Mesenchymal stem cell (in vitro differentiated cells and primary cell): ENCODE data around the gene UPK1A.
"Not testable (repeated sequence)": the region's sequence is repeated elsewhere in the genome, so short reads cannot be mapped to it uniquely, and the experiment has no call there.

Source experiments
- DNase-seq: peaks from one replicate; pipeline ENCODE4 v3.0.0-alpha.2; 2013
- H2AFZ ChIP-seq: one replicate; pipeline ENCODE4 v1.6.1; 2013; ENCODE audit warnings: low read depth, mild to moderate bottlenecking, control low read depth, inconsistent platforms, low read length, moderate library complexity
- H2AK5ac ChIP-seq: 2 replicates; pipeline ENCODE4 v1.6.1; 2013; ENCODE audit warnings: low read length, moderate library complexity, mild to moderate bottlenecking, inconsistent platforms; ENCODE audit not compliant: severe bottlenecking
- H2BK120ac ChIP-seq: one replicate; pipeline ENCODE4 v1.6.1; 2013; ENCODE audit warnings: low read depth, mild to moderate bottlenecking, inconsistent platforms, low read length, moderate library complexity
- H2BK12ac ChIP-seq, 2 experiments: one replicate each; pipeline ENCODE4 v1.6.1; 2013; ENCODE audit warnings: inconsistent platforms in 2 of 2, low read length in 2 of 2, mild to moderate bottlenecking in 2 of 2, moderate library complexity in 2 of 2, control low read depth in 1 of 2
- H2BK15ac ChIP-seq: one replicate; pipeline ENCODE4 v1.6.1; 2013; ENCODE audit warnings: mild to moderate bottlenecking, low read depth, inconsistent platforms; ENCODE audit not compliant: poor library complexity, severe bottlenecking
- H2BK5ac ChIP-seq: 2 replicates; pipeline ENCODE4 v1.6.1; 2013; ENCODE audit warnings: low read depth, mild to moderate bottlenecking, low read length, control low read depth, inconsistent platforms; ENCODE audit not compliant: poor library complexity, severe bottlenecking
- H3K14ac ChIP-seq, 2 experiments: one replicate each; pipeline ENCODE4 v1.6.1; 2013; ENCODE audit warnings: inconsistent platforms in 2 of 2, low read length in 2 of 2, control low read depth in 1 of 2, mild to moderate bottlenecking in 1 of 2, moderate library complexity in 1 of 2
- H3K18ac ChIP-seq, 2 experiments: one replicate each; pipeline ENCODE4 v1.6.1; 2013; ENCODE audit warnings: inconsistent platforms in 2 of 2, low read length in 2 of 2, control low read depth in 1 of 2, low read depth in 1 of 2, mild to moderate bottlenecking in 1 of 2
- H3K23ac ChIP-seq, 2 experiments: one replicate each; pipeline ENCODE4 v1.6.1; 2013; ENCODE audit warnings: inconsistent platforms in 2 of 2, low read length in 2 of 2, mild to moderate bottlenecking in 2 of 2, moderate library complexity in 2 of 2, control low read depth in 1 of 2
- H3K27ac ChIP-seq: 2 replicates; pipeline ENCODE4 v1.5.1; 2013; ENCODE audit warnings: mild to moderate bottlenecking, moderate library complexity, low read length, control low read depth, inconsistent platforms; ENCODE audit not compliant: poor library complexity, severe bottlenecking
- H3K27me3 ChIP-seq, 2 experiments: 2 replicates each; pipeline versions ENCODE4 v1.6.1 to v1.7.0; 2013; ENCODE audit warnings: low read length in 2 of 2, mild to moderate bottlenecking in 2 of 2, moderate library complexity in 2 of 2, control low read depth in 1 of 2, inconsistent platforms in 1 of 2; ENCODE audit not compliant: control insufficient read depth in 1 of 2, insufficient read depth in 1 of 2
- H3K36me3 ChIP-seq, 2 experiments: 2 replicates each; pipeline versions ENCODE4 v1.6.1 to v1.7.0; 2013; ENCODE audit warnings: low read length in 2 of 2, control low read depth in 1 of 2, inconsistent platforms in 1 of 2, low read depth in 1 of 2, mild to moderate bottlenecking in 1 of 2; ENCODE audit not compliant: insufficient read depth in 2 of 2, control insufficient read depth in 1 of 2
- H3K4ac ChIP-seq, 2 experiments: one replicate each; pipeline ENCODE4 v1.6.1; 2013; ENCODE audit warnings: inconsistent platforms in 2 of 2, low read length in 2 of 2, mild to moderate bottlenecking in 2 of 2, moderate library complexity in 2 of 2, control low read depth in 1 of 2, low read depth in 1 of 2
- H3K4me1 ChIP-seq: 2 replicates; pipeline ENCODE4 v1.6.1; 2013; ENCODE audit warnings: low read depth, low read length, control low read depth; ENCODE audit not compliant: control insufficient read depth, insufficient read depth
- H3K4me2 ChIP-seq: 2 replicates; pipeline ENCODE4 v1.6.1; 2013; ENCODE audit warnings: low read length, mild to moderate bottlenecking, inconsistent platforms; ENCODE audit not compliant: poor library complexity, severe bottlenecking
- H3K4me3 ChIP-seq, 2 experiments: 2 replicates each; pipeline versions ENCODE4 v1.5.1 to v1.7.0; 2013; ENCODE audit warnings: low read length in 2 of 2, mild to moderate bottlenecking in 2 of 2, control low read depth in 1 of 2, low read depth in 1 of 2; ENCODE audit not compliant: insufficient read depth in 1 of 2
- H3K79me1 ChIP-seq: replicated peaks from 2 replicates; pipeline ENCODE4 v1.6.1; 2013; ENCODE audit warnings: mild to moderate bottlenecking, control low read depth, low read length, inconsistent platforms; ENCODE audit not compliant: poor library complexity, severe bottlenecking
- H3K9ac ChIP-seq: 2 replicates; pipeline ENCODE4 v1.7.0; 2013; ENCODE audit warnings: mild to moderate bottlenecking, low read length, moderate library complexity
- H3K9me3 ChIP-seq: 2 replicates; pipeline ENCODE4 v1.7.0; 2013; ENCODE audit warnings: mild to moderate bottlenecking, low read length; ENCODE audit not compliant: control insufficient read depth
- H4K8ac ChIP-seq: one replicate; pipeline ENCODE4 v1.6.1; 2013; ENCODE audit warnings: inconsistent platforms, mild to moderate bottlenecking, low read length, moderate library complexity
- H4K91ac ChIP-seq: one replicate; pipeline ENCODE4 v1.6.1; 2013; ENCODE audit warnings: mild to moderate bottlenecking, low read length, inconsistent platforms
- WGBS: methylation state at CpG from one replicate; pipeline ENCODE4 v1.1.7; 2013; ENCODE audit warnings: mixed read lengths; 5-methylcytosine and 5-hydroxymethylcytosine counted together

The UPK1A gene

DNA sequence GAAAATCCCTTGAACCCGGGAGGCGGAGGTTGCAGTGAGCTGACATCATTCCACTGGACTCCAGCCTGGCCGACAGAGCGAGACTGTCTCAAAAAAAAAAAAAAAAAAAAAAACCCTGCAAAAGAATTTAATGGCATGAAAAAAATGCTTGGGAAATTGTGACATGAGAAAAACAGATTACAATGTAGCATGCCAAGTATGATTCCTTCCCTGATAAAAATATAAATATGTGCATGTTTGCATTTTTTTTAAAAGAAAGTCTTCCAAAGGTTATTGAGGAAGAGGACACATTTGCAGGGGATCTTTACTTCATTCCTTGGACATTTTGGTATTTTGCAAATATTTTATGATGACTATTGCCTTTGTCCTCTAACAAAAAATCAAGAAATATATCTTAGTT, 23.5 kb downstream of the UPK1A start:
- H4K8ac ChIP-seq: no peak overlapping the region
- H3K27me3 ChIP-seq: no peaks in the 10 kb centered on the region
- no peak overlapping the region for H3K9ac ChIP-seq
- no peak overlapping the region for H3K4ac ChIP-seq
- H2AFZ ChIP-seq: no peak overlapping the region
- no peak overlapping the region for H2AK5ac ChIP-seq
- H2BK5ac ChIP-seq: no peak overlapping the region
- DNase-seq: no peak
- no peak overlapping the region for H3K18ac ChIP-seq
- no peak overlapping the region for H4K91ac ChIP-seq
- no peaks in the 10 kb centered on the region for H3K4me1 ChIP-seq
- no peak overlapping the region for H2BK12ac ChIP-seq
- no peak overlapping the region for H3K27ac ChIP-seq
- H3K36me3 ChIP-seq: no peaks in the 10 kb centered on the region
- H3K4me3 ChIP-seq: no peak overlapping the region
- no peak overlapping the region for H3K23ac ChIP-seq
- no peak overlapping the region for H3K14ac ChIP-seq
- no peak overlapping the region for H3K4me2 ChIP-seq
- no peaks in the 10 kb centered on the region for H3K79me1 ChIP-seq
- 86% methylated on average over 2 of the region's 4 CpGs for WGBS
- no peak overlapping the region for H2BK120ac ChIP-seq
- no peaks in the 10 kb centered on the region for H3K9me3 ChIP-seq
- no peak overlapping the region for H2BK15ac ChIP-seq

GRCh38 chr19:35691106-35691505, 24.8 kb downstream of the UPK1A start:
- not testable (repeated sequence) for H3K4me2 ChIP-seq, H3K36me3 ChIP-seq, H2BK120ac ChIP-seq, H3K23ac ChIP-seq, H3K79me1 ChIP-seq, H3K18ac ChIP-seq, H3K9me3 ChIP-seq, H2AFZ ChIP-seq, H4K8ac ChIP-seq, DNase-seq, H3K4me3 ChIP-seq, H2BK5ac ChIP-seq, H3K27me3 ChIP-seq, H4K91ac ChIP-seq, H2BK15ac ChIP-seq, H3K14ac ChIP-seq, H2BK12ac ChIP-seq, H3K9ac ChIP-seq, H3K4me1 ChIP-seq, H3K27ac ChIP-seq, H3K4ac ChIP-seq, H2AK5ac ChIP-seq
- WGBS: 91% methylated on average over 29 of the region's 37 CpGs

DNA sequence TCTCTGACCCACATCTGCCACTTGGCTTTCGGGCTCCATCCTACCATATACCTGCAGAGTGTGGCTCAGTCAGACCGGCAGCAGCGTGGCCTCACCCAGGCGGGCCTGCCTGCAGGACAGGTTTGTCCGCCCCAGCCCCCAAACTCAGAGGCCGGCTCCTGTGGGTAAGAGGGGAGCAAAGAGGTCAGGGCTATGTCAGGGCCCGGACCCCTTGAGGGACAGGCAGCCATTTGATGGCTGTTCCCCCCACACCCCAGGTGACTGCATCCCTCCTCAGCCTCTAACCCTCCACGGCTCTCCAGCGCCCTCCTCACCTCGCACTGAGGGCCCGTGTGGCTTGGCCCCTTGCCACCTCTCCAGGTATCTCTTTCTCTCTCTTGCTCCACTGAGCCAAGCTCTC, 25.7 kb downstream of the UPK1A start:
- Histone ChIP-seq H3K27me3 (peaks cover 3 to 7% of the 10 kb centered on the region in 2 experiments), H3K9ac (no peak overlapping the region), H2AFZ (no peak overlapping the region), H2BK120ac (no peak overlapping the region), H2BK12ac (no peak overlapping the region), H3K79me1 (no peaks in the 10 kb centered on the region), H4K8ac (no peak overlapping the region), H2AK5ac (no peak overlapping the region), H3K14ac (no peak overlapping the region), H3K18ac (no peak overlapping the region), H3K4ac (no peak overlapping the region), H2BK5ac (no peak overlapping the region), H3K4me1 (no peaks in the 10 kb centered on the region), H3K36me3 (no peaks in the 10 kb centered on the region), H2BK15ac (no peak overlapping the region), H3K9me3 (no peaks in the 10 kb centered on the region), H3K4me3 (no peak overlapping the region), H3K27ac (no peak overlapping the region), H3K23ac (no peak overlapping the region), H3K4me2 (no peak overlapping the region), H4K91ac (no peak overlapping the region)
- 93% methylated on average over 9 of the region's 11 CpGs for WGBS
- DNase-seq: no peak

GRCh38 chr19:35693422-35693821, 27.1 kb downstream of the UPK1A start:
- no peaks in the 10 kb centered on the region for H3K9me3 ChIP-seq
- H3K14ac ChIP-seq: no peak overlapping the region
- no peak overlapping the region for H3K4me2 ChIP-seq
- no peak overlapping the region for H3K27ac ChIP-seq
- no peak overlapping the region for H2AFZ ChIP-seq
- H3K18ac ChIP-seq: no peak overlapping the region
- H2BK12ac ChIP-seq: no peak overlapping the region
- no peak overlapping the region for H2AK5ac ChIP-seq
- no peaks in the 10 kb centered on the region for H3K79me1 ChIP-seq
- no peak overlapping the region for H2BK5ac ChIP-seq
- no peak overlapping the region for H2BK120ac ChIP-seq
- no peaks in the 10 kb centered on the region for H3K36me3 ChIP-seq
- DNase-seq: no peak
- no peaks in the 10 kb centered on the region for H3K4me1 ChIP-seq
- H4K91ac ChIP-seq: peak overlapping the region; percentile 15
- H3K23ac ChIP-seq: no peak overlapping the region
- H3K9ac ChIP-seq: no peak overlapping the region
- 38% methylated on average over 3 of the region's 8 CpGs for WGBS
- no peak overlapping the region for H2BK15ac ChIP-seq
- H3K27me3 ChIP-seq: peaks cover 3 to 9% of the 10 kb centered on the region in 2 experiments
- no peak overlapping the region for H4K8ac ChIP-seq
- H3K4ac ChIP-seq: no peak overlapping the region
- H3K4me3 ChIP-seq: no peak overlapping the region
